K562 (cell line): ENCODE measurements around the gene NDUFV3. TPM values are rescaled to one million over a fixed set of nuclear protein-coding genes. Genes with fewer than 3 reads are reported as not detected.

Source experiments
- ARHGAP35 ChIP-seq: fragments of 450-650 bp; IDR thresholded peaks from 2 replicates; pipeline ENCODE4 v1.6.1; 2018; ENCODE audit not compliant: partially characterized antibody
- NR2C2 ChIP-seq, 2 experiments: fragments of 200-800 bp in 1 of 2; sonication (Bioruptor generic) in 1 of 2; sonication (generic) in 1 of 2; formaldehyde crosslinking in 1 of 2; IDR thresholded peaks; 2 replicates each; pipeline versions ENCODE4 v1.6.1 to v1.8.0; 2016 to 2022; ENCODE audit warnings: mild to moderate bottlenecking in 1 of 2, missing compliant biosample characterization in 1 of 2, missing genetic modification characterization in 1 of 2, missing genetic modification reagents in 1 of 2
- SPI1 ChIP-seq: IDR thresholded peaks from 2 replicates; pipeline ENCODE4 v1.6.1; 2011; ENCODE audit warnings: low read depth, low read length, control low read depth, borderline replicate concordance
- TAL1 ChIP-seq: fragments of 450-650 bp; IDR thresholded peaks from 2 replicates; pipeline ENCODE4 v1.6.1; 2016; ENCODE audit warnings: mild to moderate bottlenecking
- TEAD1 ChIP-seq, 2 experiments: fragments of 450-650 bp in 1 of 2; sonication (generic) in 1 of 2; formaldehyde crosslinking; IDR thresholded peaks; 2 replicates each; pipeline versions ENCODE4 v1.4.0 to v1.8.0; 2020 to 2022; ENCODE audit warnings: mild to moderate bottlenecking in 2 of 2, missing genetic modification reagents in 1 of 2
- TEAD4 ChIP-seq, 2 experiments: sonication (generic) in 1 of 2; formaldehyde crosslinking in 1 of 2; IDR thresholded peaks; 2 replicates each; pipeline versions ENCODE4 v1.6.1 to v1.8.0; 2012 to 2022; ENCODE audit warnings: borderline replicate concordance in 1 of 2, inconsistent platforms in 1 of 2, low read length in 1 of 2, mild to moderate bottlenecking in 1 of 2, missing genetic modification reagents in 1 of 2
- ZNF75A ChIP-seq: fragments of 450-650 bp; formaldehyde crosslinking; IDR thresholded peaks from 2 replicates; pipeline ENCODE4 v1.4.0; 2020; ENCODE audit warnings: mild to moderate bottlenecking
- ZNF830 ChIP-seq: fragments of 250-450 bp; sonication (Bioruptor Pico); IDR thresholded peaks from 2 replicates; pipeline ENCODE4 v1.5.0; 2021; ENCODE audit warnings: mild to moderate bottlenecking
- polyA plus RNA-seq, 8 experiments: library from polyadenylated mRNA; depleted of rRNA in 4 of 8; stranded (reverse) in 5 of 8; unstranded in 3 of 8; fragments of >200 nt; fragmentation: Nextera tagmentation in 2 of 8; fragmentation: Illumina TruSeq in 1 of 8; extraction: Ambion mirVana in 2 of 8; extraction: Trizol in 1 of 8; gene quantifications; 2 replicates each; pipeline versions ENCODE4 v1.2.1 to v1.2.3, GENCODE V29; 2011 to 2014; ENCODE audit warnings: inconsistent platforms in 1 of 8, missing spikeins in 1 of 8
- total RNA-seq, 7 experiments: library from RNA; depleted of rRNA in 6 of 7; stranded (reverse); fragments of >200 nt in 6 of 7; fragmentation: Illumina TruSeq in 2 of 7; extraction: Trizol in 2 of 7; gene quantifications; 2 replicates each; pipeline versions ENCODE4 v1.2.1 to v1.2.3, GENCODE V29; 2011 to 2021; ENCODE audit warnings: low replicate concordance in 1 of 7
- TF ChIP-seq, protein P1 (sequence below): sonication (generic); formaldehyde crosslinking; IDR thresholded peaks from 2 replicates; pipeline ENCODE4 v1.8.1; 2023; ENCODE audit warnings: mild to moderate bottlenecking, missing genetic modification reagents

The NDUFV3 gene
- total and polyA plus RNA-seq, 9 of the 15 experiments (the other 6 are each of a cell fraction or from before 2014, with no cell fraction given) = 19.1 to 87.8 (median 74.3) TPM

- TF ChIP-seq NR2C2 (CRISPR knock-in tag; IDR thresholded peaks at IDR 0.05) (no peak), NR2C2 (tag; IDR thresholded peaks at IDR 0.05) (peak; percentile 76), ZNF75A (CRISPR knock-in tag) (no peak), ZNF830 (CRISPR knock-in tag) (no peak), TEAD4 (IDR thresholded peaks at IDR 0.05; ENCODE audit: low read length) (0 out of 2 replicates have a peak, but pooled peaks have one; percentile 17), TEAD4 (CRISPR knock-in tag; IDR thresholded peaks at IDR 0.05; ENCODE audit: borderline replicate concordance) (no peak), TAL1 (no peak), TEAD1 (CRISPR knock-in tag; IDR thresholded peaks at IDR 0.05) (no peak), ARHGAP35 (no peak), SPI1 (no peak)
- TF ChIP-seq, protein P1, sequence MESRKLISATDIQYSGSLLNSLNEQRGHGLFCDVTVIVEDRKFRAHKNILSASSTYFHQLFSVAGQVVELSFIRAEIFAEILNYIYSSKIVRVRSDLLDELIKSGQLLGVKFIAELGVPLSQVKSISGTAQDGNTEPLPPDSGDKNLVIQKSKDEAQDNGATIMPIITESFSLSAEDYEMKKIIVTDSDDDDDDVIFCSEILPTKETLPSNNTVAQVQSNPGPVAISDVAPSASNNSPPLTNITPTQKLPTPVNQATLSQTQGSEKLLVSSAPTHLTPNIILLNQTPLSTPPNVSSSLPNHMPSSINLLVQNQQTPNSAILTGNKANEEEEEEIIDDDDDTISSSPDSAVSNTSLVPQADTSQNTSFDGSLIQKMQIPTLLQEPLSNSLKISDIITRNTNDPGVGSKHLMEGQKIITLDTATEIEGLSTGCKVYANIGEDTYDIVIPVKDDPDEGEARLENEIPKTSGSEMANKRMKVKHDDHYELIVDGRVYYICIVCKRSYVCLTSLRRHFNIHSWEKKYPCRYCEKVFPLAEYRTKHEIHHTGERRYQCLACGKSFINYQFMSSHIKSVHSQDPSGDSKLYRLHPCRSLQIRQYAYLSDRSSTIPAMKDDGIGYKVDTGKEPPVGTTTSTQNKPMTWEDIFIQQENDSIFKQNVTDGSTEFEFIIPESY = no peak
These were observed 38.6 kb downstream of the NDUFV3 start (continued) for GRCh38 chr21:42931560-42932235.
